ENCODE data around the gene TRUB1.

Gene TRUB1

DNA sequence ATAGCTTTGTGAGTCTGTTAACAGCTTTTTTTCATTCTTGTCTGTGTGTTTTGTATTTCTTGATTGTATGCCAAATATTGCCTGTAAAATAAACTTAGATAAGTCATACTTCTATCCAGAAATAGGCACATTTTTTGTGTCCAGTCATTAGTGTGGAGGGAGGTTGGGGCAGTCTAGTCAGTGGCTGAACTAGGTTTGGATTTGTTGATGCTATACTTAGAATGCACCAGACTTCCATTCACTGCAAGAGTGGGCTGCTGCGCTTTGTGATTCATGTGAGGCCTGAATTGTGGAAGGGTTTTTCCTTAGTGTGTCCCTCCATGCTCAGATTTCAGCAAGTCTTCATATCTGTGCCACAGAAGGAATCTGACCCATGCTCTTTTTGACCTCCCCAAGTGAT, 50.0 kb downstream of the TRUB1 start:
- Histone ChIP-seq H3K4me3 (replicated peaks; ENCODE audit: low read depth, low read length) (no peak overlapping the region), H3K36me3 (ENCODE audit: control insufficient read depth, insufficient read depth, low read length) (no peaks in the 10 kb centered on the region; the same call in 1 of the 2 replicates), H3K27me3 (replicated peaks; ENCODE audit: control insufficient read depth, insufficient read depth, low read length) (no peaks in the 10 kb centered on the region)
- no peak for TF ChIP-seq CTCF (IDR thresholded peaks at IDR 0.05; ENCODE audit: insufficient read depth, low read length, poor library complexity, severe bottlenecking)
- no peak for DNase-seq (ENCODE audit: extremely low read depth, insufficient read length)

GRCh38 chr10:114990586-114990985, 52.6 kb downstream of the TRUB1 start:
- Histone ChIP-seq H3K36me3 (ENCODE audit: control insufficient read depth, insufficient read depth, low read length) (no peaks in the 10 kb centered on the region), H3K4me3 (replicated peaks; ENCODE audit: low read depth, low read length) (no peak overlapping the region), H3K27me3 (replicated peaks; ENCODE audit: control insufficient read depth, insufficient read depth, low read length) (no peaks in the 10 kb centered on the region)
- no peak for TF ChIP-seq CTCF (IDR thresholded peaks at IDR 0.05; ENCODE audit: insufficient read depth, low read length, poor library complexity, severe bottlenecking)
- DNase-seq (ENCODE audit: extremely low read depth, insufficient read length): no peak

- DNase-seq (ENCODE audit: extremely low read depth, insufficient read length): no peak
- H3K27me3 ChIP-seq (replicated peaks; ENCODE audit: control insufficient read depth, insufficient read depth, low read length): no peaks in the 10 kb centered on the region
- TF ChIP-seq CTCF (IDR thresholded peaks at IDR 0.05; ENCODE audit: insufficient read depth, low read length, poor library complexity, severe bottlenecking): no peak
- H3K4me3 ChIP-seq (replicated peaks; ENCODE audit: low read depth, low read length): no peak overlapping the region
- H3K36me3 ChIP-seq (ENCODE audit: control insufficient read depth, insufficient read depth, low read length): no peaks in the 10 kb centered on the region
Measured at GRCh38 chr10:114990991-114991390, 53.0 kb downstream of the TRUB1 start.

GRCh38 chr10:114992189-114992775, 54.3 kb downstream of the TRUB1 start:
- no peak for DNase-seq (ENCODE audit: extremely low read depth, insufficient read length)
- Histone ChIP-seq H3K4me3 (replicated peaks; ENCODE audit: low read depth, low read length) (no peak overlapping the region), H3K36me3 (ENCODE audit: control insufficient read depth, insufficient read depth, low read length) (no peaks in the 10 kb centered on the region), H3K27me3 (replicated peaks; ENCODE audit: control insufficient read depth, insufficient read depth, low read length) (no peaks in the 10 kb centered on the region)
- no peak for TF ChIP-seq CTCF (IDR thresholded peaks at IDR 0.05; ENCODE audit: insufficient read depth, low read length, poor library complexity, severe bottlenecking)

GRCh38 chr10:114995468-114996247, 57.7 kb downstream of the TRUB1 start:
- no peak for DNase-seq (ENCODE audit: extremely low read depth, insufficient read length)
- H3K27me3 ChIP-seq (replicated peaks; ENCODE audit: control insufficient read depth, insufficient read depth, low read length): no peaks in the 10 kb centered on the region
- no peaks in the 10 kb centered on the region for H3K36me3 ChIP-seq (ENCODE audit: control insufficient read depth, insufficient read depth, low read length)
- no peak for TF ChIP-seq CTCF (IDR thresholded peaks at IDR 0.05; ENCODE audit: insufficient read depth, low read length, poor library complexity, severe bottlenecking)
- H3K4me3 ChIP-seq (replicated peaks; ENCODE audit: low read depth, low read length): no peak overlapping the region
